Mesothelial cell of epicardium (in vitro differentiated cells): ENCODE results near the gene CACTIN. TPM values are rescaled to one million over a fixed set of nuclear protein-coding genes. Genes with fewer than 3 reads are reported as not detected.

Source experiments
- DNase-seq, 2 experiments: peaks; one replicate each; pipeline ENCODE4 v3.0.0; 2021; ENCODE audit warnings: low spot score in 2 of 2; ENCODE audit not compliant: unreplicated experiment in 2 of 2
- H3K27ac Mint-ChIP-seq: 2 replicates; pipeline ENCODE4 v1.8.0; 2021; ENCODE audit warnings: mixed read lengths
- H3K27me3 Mint-ChIP-seq: 2 replicates; pipeline ENCODE4 v1.8.0; 2021; ENCODE audit warnings: low read depth, mixed read lengths
- H3K36me3 Mint-ChIP-seq: 2 replicates; pipeline ENCODE4 v1.8.0; 2021; ENCODE audit warnings: mixed read lengths
- H3K4me1 Mint-ChIP-seq: 2 replicates; pipeline ENCODE4 v1.8.0; 2021; ENCODE audit warnings: mixed read lengths
- H3K4me3 Mint-ChIP-seq: 2 replicates; pipeline ENCODE4 v1.8.0; 2021; ENCODE audit warnings: mild to moderate bottlenecking, moderate library complexity, mixed read lengths
- H3K9me3 Mint-ChIP-seq: 2 replicates; pipeline ENCODE4 v1.8.0; 2021; ENCODE audit warnings: mixed read lengths
- CTCF ChIP-seq: fragments of 200-600 bp; sonication (generic); IDR thresholded peaks from one replicate; pipeline ENCODE4 v1.5.0; 2021; ENCODE audit warnings: antibody characterized with exemption; ENCODE audit not compliant: unreplicated experiment
- total RNA-seq: library from RNA; stranded (reverse); gene quantifications from 3 replicates; pipeline ENCODE4 v1.2.1, GENCODE V29; 2021

Gene CACTIN
- total RNA-seq, 1 donor from 2014 or later, result 39.2 TPM

- H3K36me3 Mint-ChIP-seq, result peaks cover 11% of the 10 kb centered on the region
- H3K4me3 Mint-ChIP-seq, result peak overlapping the region; percentile 55
- peaks cover 19% of the 10 kb centered on the region for H3K4me1 Mint-ChIP-seq
- H3K9me3 Mint-ChIP-seq, result no peaks in the 10 kb centered on the region
- TF ChIP-seq CTCF, result no peak
- H3K27me3 Mint-ChIP-seq, result peaks cover 34% of the 10 kb centered on the region
- DNase-seq, result no peak
- no peak overlapping the region for H3K27ac Mint-ChIP-seq
Observed at GRCh38 chr19:3575260-3575741, 51.3 kb downstream of the CACTIN start.

GRCh38 chr19:3573858-3574637 is 52.5 kb downstream of the CACTIN start:
- no peaks in the 10 kb centered on the region for H3K9me3 Mint-ChIP-seq
- peaks cover 19% of the 10 kb centered on the region for H3K4me1 Mint-ChIP-seq
- H3K27me3 Mint-ChIP-seq, result peaks cover 26% of the 10 kb centered on the region
- no peak overlapping the region for H3K27ac Mint-ChIP-seq
- no peak for TF ChIP-seq CTCF
- H3K4me3 Mint-ChIP-seq, result peak overlapping the region; percentile 74
- peaks cover 11% of the 10 kb centered on the region for H3K36me3 Mint-ChIP-seq
- DNase-seq, result peak; percentile 77 to 81

GRCh38 chr19:3573162-3573857 is 53.3 kb downstream of the CACTIN start:
- Mint-ChIP-seq H3K4me3 (peak overlapping the region; percentile 74), H3K4me1 (peaks cover 19% of the 10 kb centered on the region), H3K27me3 (peaks cover 22% of the 10 kb centered on the region), H3K36me3 (peaks cover 11% of the 10 kb centered on the region), H3K27ac (no peak overlapping the region), H3K9me3 (no peaks in the 10 kb centered on the region)
- TF ChIP-seq CTCF, result no peak
- peak in 1 of 2 experiments; percentile 52 for DNase-seq

- Mint-ChIP-seq H3K4me3 (peak within 1 kb of the TSS; percentile 74), H3K27ac (no peak within 1 kb of the TSS)
Observed at GRCh38 chr19:3572855-3573161, 53.8 kb downstream of the CACTIN start, which contains the start of gene HMG20B. TSS of gene HMG20B (plus strand) at chr19:3572944. CDS start at chr19:3573310, 366 bp downstream.

More at GRCh38 chr19:3572855-3573161, 53.8 kb downstream of the CACTIN start, which contains the start of gene HMG20B:
- Mint-ChIP-seq H3K4me1 (peaks cover 19% of the 10 kb centered on the region), H3K36me3 (peaks cover 11% of the 10 kb centered on the region), H3K27me3 (peaks cover 21% of the 10 kb centered on the region), H3K9me3 (no peaks in the 10 kb centered on the region)
- no peak for DNase-seq
- TF ChIP-seq CTCF, result no peak
